Fibroblast of the aortic adventitia (primary cell): ENCODE data around the gene XRN1. TPM values are rescaled to one million over a fixed set of nuclear protein-coding genes. Genes with fewer than 3 reads are reported as not detected.

Experiments used
- DNase-seq: peaks from one replicate; pipeline ENCODE4 v3.0.0-alpha.2; 2010; ENCODE audit warnings: low read depth
- H3K4me3 ChIP-seq: 2 replicates; pipeline ENCODE4 v1.5.1; 2011; ENCODE audit warnings: low read depth, mild to moderate bottlenecking, control low read depth, low read length, moderate library complexity
- total RNA-seq: library from RNA; depleted of rRNA; stranded (reverse); fragments of >200 nt; gene quantifications from 2 replicates; pipeline ENCODE4 v1.2.3, GENCODE V29; 2012; ENCODE audit warnings: low replicate concordance
- TF ChIP-seq, protein P1 (sequence below): IDR thresholded peaks from 2 replicates; pipeline ENCODE4 v1.5.1; 2011; ENCODE audit warnings: mild to moderate bottlenecking, low read length, control low read depth, inconsistent platforms; ENCODE audit not compliant: insufficient read depth

XRN1 gene
- total RNA-seq, 1 donor = 46.9 TPM

GRCh38 chr3:142481196-142481595, 33.4 kb upstream of the XRN1 start:
- TF ChIP-seq, protein P1, sequence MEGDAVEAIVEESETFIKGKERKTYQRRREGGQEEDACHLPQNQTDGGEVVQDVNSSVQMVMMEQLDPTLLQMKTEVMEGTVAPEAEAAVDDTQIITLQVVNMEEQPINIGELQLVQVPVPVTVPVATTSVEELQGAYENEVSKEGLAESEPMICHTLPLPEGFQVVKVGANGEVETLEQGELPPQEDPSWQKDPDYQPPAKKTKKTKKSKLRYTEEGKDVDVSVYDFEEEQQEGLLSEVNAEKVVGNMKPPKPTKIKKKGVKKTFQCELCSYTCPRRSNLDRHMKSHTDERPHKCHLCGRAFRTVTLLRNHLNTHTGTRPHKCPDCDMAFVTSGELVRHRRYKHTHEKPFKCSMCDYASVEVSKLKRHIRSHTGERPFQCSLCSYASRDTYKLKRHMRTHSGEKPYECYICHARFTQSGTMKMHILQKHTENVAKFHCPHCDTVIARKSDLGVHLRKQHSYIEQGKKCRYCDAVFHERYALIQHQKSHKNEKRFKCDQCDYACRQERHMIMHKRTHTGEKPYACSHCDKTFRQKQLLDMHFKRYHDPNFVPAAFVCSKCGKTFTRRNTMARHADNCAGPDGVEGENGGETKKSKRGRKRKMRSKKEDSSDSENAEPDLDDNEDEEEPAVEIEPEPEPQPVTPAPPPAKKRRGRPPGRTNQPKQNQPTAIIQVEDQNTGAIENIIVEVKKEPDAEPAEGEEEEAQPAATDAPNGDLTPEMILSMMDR = no peak
- no peak for DNase-seq
- H3K4me3 ChIP-seq = no peak overlapping the region

GRCh38 chr3:142470826-142471225, 23.0 kb upstream of the XRN1 start:
- no peak for DNase-seq
- TF ChIP-seq, protein P1 = no peak
- H3K4me3 ChIP-seq = no peak overlapping the region

- H3K4me3 ChIP-seq = no peak overlapping the region
- TF ChIP-seq, protein P1 = no peak
- no peak for DNase-seq
Measured at GRCh38 chr3:142468456-142468855, 20.6 kb upstream of the XRN1 start.

- no peak for DNase-seq
- no peak overlapping the region for H3K4me3 ChIP-seq
- TF ChIP-seq, protein P1 = no peak
Measured at GRCh38 chr3:142467768-142468167, 19.9 kb upstream of the XRN1 start.

- TF ChIP-seq, protein P1 = no peak
- no peak for DNase-seq
Measured at GRCh38 chr3:142460689-142461088, 12.9 kb upstream of the XRN1 start.

GRCh38 chr3:142459929-142460328, 12.1 kb upstream of the XRN1 start:
- DNase-seq = no peak
- no peak overlapping the region for H3K4me3 ChIP-seq
- TF ChIP-seq, protein P1 = no peak

More at GRCh38 chr3:142460689-142461088, 12.9 kb upstream of the XRN1 start:
- no peak overlapping the region for H3K4me3 ChIP-seq

DNA sequence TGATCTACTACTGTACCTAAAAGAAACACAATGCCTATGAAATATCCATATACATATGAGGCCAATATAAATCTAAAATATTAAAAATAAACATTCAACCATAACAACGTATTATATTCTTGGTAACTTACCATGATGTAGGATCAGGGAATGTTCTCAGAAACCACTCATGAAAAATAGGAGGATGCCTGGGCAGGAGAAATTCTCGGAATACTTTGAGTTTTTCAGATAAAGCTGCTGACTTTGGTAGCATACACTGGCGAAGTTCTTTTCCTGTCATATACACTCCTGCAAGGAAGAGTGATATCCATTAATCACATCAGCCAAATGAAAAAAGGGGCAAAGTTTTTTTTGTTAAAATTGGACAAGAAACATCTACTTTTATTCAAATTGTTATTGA, 11.3 kb upstream of the XRN1 start:
- H3K4me3 ChIP-seq = no peak overlapping the region
- DNase-seq = no peak
- TF ChIP-seq, protein P1 = no peak
